Measurements from ENCODE around the gene IRF2BP2. TPM values are rescaled to one million over a fixed set of nuclear protein-coding genes. Genes with fewer than 3 reads are reported as not detected.

IRF2BP2 gene
- total RNA-seq, 4 donors from 2014 or later: 106 to 125 (median 115) TPM

DNA sequence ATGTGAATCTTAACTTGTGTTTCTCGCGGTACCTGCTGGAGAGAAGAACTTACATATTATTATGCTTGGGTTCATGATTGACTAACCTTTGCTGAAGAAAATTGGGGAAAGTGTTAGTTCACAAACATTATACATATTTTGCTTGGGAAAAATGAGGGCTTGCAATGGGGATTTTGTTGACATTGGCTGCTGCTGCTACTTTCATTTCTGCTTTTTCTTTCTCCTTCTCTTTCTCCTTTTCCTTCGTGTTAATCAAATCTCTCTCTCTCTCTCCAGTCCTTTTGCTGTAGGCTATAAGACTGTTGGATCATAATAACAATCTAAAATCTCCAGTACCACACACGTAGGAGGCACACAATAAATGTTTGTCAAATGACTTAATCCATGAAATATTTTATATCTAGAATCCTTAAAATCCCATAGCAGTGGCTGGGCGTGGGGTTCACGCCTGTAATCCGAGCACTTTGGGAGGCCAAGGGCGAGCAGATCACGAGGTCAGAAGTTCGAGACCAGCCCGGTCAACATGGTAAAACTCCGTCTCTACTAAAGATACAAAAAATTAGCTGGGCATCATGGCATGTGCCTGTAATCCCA, 23.0 kb downstream of the IRF2BP2 start:
- intact Hi-C loops (cut with DNase I): no loop called here
- Histone ChIP-seq H3K4me3 (replicated peaks in 1 of 3) (no peak overlapping the region), H3K36me3 (no peaks in the 10 kb centered on the region), H3K9me3 (no peaks in the 10 kb centered on the region), H3K27ac (peak overlapping the region in 1 of 3 donors; percentile 26), H3K27me3 (no peaks in the 10 kb centered on the region), H3K4me1 (peaks cover 0 to 14% of the 10 kb centered on the region in 2 donors)
- no peak for DNase-seq
- WGBS, 2 donors: 78 to 85% methylated on average over 12 of the region's 12 CpGs
- TF ChIP-seq POLR2A (IDR thresholded peaks at IDR 0.05): no peak
- TF ChIP-seq, protein P1, sequence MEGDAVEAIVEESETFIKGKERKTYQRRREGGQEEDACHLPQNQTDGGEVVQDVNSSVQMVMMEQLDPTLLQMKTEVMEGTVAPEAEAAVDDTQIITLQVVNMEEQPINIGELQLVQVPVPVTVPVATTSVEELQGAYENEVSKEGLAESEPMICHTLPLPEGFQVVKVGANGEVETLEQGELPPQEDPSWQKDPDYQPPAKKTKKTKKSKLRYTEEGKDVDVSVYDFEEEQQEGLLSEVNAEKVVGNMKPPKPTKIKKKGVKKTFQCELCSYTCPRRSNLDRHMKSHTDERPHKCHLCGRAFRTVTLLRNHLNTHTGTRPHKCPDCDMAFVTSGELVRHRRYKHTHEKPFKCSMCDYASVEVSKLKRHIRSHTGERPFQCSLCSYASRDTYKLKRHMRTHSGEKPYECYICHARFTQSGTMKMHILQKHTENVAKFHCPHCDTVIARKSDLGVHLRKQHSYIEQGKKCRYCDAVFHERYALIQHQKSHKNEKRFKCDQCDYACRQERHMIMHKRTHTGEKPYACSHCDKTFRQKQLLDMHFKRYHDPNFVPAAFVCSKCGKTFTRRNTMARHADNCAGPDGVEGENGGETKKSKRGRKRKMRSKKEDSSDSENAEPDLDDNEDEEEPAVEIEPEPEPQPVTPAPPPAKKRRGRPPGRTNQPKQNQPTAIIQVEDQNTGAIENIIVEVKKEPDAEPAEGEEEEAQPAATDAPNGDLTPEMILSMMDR (IDR thresholded peaks at IDR 0.05): no peak

DNA sequence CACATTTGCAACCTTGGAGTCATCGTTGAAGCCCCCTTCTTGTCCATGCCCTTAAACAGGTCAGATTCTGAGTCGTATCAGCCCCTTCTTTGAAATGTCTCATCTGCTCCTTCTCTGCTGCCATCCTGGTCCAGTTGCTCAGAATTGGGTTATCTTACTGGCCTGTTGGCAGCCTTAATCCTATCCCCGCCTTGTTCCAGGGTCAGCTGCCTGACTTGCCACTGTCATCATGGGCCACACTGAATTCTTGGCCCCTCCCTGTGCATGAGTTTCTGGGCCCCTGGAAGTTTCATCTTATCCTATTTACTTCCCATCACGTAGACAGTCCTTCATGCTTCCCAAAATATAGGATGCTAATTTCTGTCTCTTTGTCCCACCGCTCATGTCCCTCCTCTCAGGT, 23.7 kb downstream of the IRF2BP2 start:
- peaks cover 0 to 14% of the 10 kb centered on the region in 2 donors for H3K4me1 ChIP-seq
- WGBS, 2 donors: 94% methylated on average over 5 of the region's 5 CpGs
- no peaks in the 10 kb centered on the region for H3K27me3 ChIP-seq
- no peak for TF ChIP-seq POLR2A (IDR thresholded peaks at IDR 0.05)
- DNase-seq: no peak
- no peak overlapping the region for H3K4me3 ChIP-seq (replicated peaks in 1 of 3)
- no peaks in the 10 kb centered on the region for H3K9me3 ChIP-seq
- intact Hi-C loops (cut with DNase I): no loop called here
- H3K27ac ChIP-seq: peak overlapping the region in 1 of 3 donors; percentile 10
- H3K36me3 ChIP-seq: no peaks in the 10 kb centered on the region

DNA sequence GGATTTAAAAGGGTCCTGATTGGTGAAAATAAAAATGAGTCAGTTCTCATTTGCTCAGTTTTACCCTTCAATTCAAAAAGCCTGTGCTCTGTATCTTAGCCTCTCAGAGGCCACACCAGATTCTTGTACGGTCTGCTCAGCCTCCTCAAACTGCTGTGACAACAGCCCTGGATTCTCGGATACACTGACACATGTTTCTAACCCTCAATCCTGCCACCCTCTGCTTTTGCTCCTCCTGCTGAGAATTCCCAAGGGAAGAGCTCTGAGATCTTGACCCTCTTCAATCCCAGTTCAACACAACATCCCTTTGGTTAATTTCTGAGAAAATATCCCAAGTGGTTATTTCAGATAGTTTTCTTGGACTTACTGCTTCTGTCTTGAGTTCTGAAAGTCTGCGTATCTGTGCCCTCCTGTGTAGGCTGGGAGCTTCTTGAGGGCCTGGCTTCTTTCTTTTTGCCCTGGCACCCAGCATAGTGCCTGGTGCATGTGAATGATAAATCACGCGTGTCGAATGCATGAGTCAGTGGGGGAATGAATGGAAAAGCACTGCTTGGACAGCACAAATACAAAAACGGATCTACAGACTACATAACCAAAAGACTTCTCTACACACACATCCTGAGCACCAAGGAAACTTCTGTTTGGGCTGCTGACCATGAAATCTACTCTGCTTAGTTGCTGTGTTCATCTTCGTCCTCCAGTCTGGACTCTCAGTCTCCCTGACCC, 24.5 kb downstream of the IRF2BP2 start:
- DNase-seq: no peak
- Histone ChIP-seq H3K9me3 (no peaks in the 10 kb centered on the region), H3K4me3 (replicated peaks in 1 of 3) (no peak overlapping the region), H3K27me3 (no peaks in the 10 kb centered on the region), H3K4me1 (peaks cover 0 to 14% of the 10 kb centered on the region in 2 donors), H3K27ac (peak overlapping the region in 2 of 3 donors; percentile 10 to 46), H3K36me3 (no peaks in the 10 kb centered on the region)
- WGBS, 2 donors: 71 to 74% methylated on average over 8 of the region's 8 CpGs
- intact Hi-C loops (cut with DNase I): no loop called here
- TF ChIP-seq, protein P1 (IDR thresholded peaks at IDR 0.05): no peak
- TF ChIP-seq POLR2A (IDR thresholded peaks at IDR 0.05): no peak

DNA sequence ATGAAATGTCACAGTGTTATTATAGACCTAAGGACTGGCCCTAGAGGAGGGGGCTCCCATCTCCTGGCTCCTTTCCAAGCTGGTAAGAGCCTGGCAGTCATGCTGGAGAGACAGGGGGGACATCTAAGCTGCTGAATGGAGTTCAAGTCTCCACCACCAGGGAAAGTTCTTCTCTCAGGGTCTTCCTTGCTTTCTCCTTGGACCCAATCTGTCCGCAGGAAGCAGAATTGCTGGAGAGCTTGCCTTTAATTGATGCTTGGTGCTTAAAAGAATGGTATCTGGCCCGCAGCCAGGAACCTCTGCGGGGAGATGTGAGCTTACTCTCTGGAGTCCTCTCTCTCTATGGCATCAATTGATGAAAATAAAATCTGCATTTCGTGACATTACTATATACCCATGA, 25.1 kb downstream of the IRF2BP2 start:
- H3K27ac ChIP-seq: peak overlapping the region in 1 of 3 donors; percentile 46
- no peaks in the 10 kb centered on the region for H3K27me3 ChIP-seq
- DNase-seq: peak; percentile 47 to 48
- H3K4me1 ChIP-seq: peaks cover 0 to 14% of the 10 kb centered on the region in 2 donors
- H3K9me3 ChIP-seq: no peaks in the 10 kb centered on the region
- WGBS, 2 donors: 46 to 55% methylated on average over 4 of the region's 4 CpGs
- intact Hi-C loops (cut with DNase I): no loop called here
- no peak overlapping the region for H3K4me3 ChIP-seq (replicated peaks in 1 of 3)
- TF ChIP-seq POLR2A (IDR thresholded peaks at IDR 0.05): no peak
- TF ChIP-seq, protein P1 (IDR thresholded peaks at IDR 0.05): no peak
- H3K36me3 ChIP-seq: no peaks in the 10 kb centered on the region

DNA sequence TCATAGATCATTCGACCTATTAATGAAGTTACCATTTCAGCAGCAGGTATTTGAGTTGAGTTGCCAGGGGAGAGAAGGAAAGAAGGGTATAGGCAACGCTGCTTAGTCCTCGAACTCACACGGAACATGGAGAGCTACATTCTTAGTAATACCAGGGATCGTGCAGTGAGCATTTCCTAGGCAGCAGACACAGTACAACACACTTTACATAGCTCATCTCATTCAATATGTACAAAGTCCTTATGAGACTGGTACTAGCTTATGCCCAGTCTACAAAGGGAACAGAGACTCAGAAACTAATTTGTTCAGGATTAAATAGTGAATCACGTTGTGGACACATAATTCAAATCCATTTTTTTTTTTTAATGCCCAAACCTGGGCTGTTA, 25.6 kb downstream of the IRF2BP2 start:
- Histone ChIP-seq H3K4me3 (replicated peaks in 1 of 3) (no peak overlapping the region), H3K27ac (peak overlapping the region in 1 of 3 donors; percentile 46), H3K4me1 (peaks cover 0 to 14% of the 10 kb centered on the region in 2 donors), H3K36me3 (no peaks in the 10 kb centered on the region), H3K9me3 (no peaks in the 10 kb centered on the region), H3K27me3 (no peaks in the 10 kb centered on the region)
- intact Hi-C loops (cut with DNase I): no loop called here
- 72 to 73% methylated on average over 6 of the region's 6 CpGs for WGBS, 2 donors
- TF ChIP-seq, protein P1 (IDR thresholded peaks at IDR 0.05): no peak
- no peak for TF ChIP-seq POLR2A (IDR thresholded peaks at IDR 0.05)
- no peak for DNase-seq

Data from thyroid gland (tissue), 4 donors.